Measurements from ENCODE around the gene MAGI2. TPM values are rescaled to one million over a fixed set of nuclear protein-coding genes. Genes with fewer than 3 reads are reported as not detected.

Gene MAGI2
- total RNA-seq, 1 donor from 2014 or later, result 0.38 TPM

DNA sequence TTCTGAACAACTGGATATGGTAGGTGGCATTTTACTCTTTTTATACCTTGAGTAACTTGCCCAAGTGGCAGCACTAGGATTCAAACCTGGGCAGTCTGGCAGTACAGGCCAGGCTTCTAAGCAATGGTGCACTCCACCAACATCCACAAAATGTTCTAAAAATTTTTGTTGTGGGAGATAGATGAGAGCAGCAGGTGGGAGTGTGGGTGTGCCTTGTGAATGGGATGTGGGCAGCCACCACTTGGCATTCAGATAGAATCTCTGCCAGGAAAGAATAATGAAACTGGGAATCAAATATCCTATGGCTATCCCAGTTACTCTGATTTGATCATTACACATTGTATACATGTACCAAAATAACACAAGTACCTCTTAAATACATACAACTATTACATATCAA is 810.7 kb downstream of the MAGI2 start:
- POLR2A ChIA-PET, result no interaction called here
- no peaks in the 10 kb centered on the region for H3K36me3 Mint-ChIP-seq (ENCODE audit: low read depth)
- no peaks in the 10 kb centered on the region for H3K4me1 Mint-ChIP-seq
- TF ChIP-seq CTCF (IDR thresholded peaks at IDR 0.05), result no peak
- no peak for ATAC-seq (ENCODE audit: low read depth)
- CTCF ChIA-PET, result no interaction called here
- intact Hi-C loops (cut with micrococcal nuclease), result no loop called here
- H3K27ac Mint-ChIP-seq, result no peak overlapping the region
- no peaks in the 10 kb centered on the region for H3K27me3 Mint-ChIP-seq
- H3K9me3 Mint-ChIP-seq, result peaks cover 2% of the 10 kb centered on the region
- no peak for DNase-seq
- H3K4me3 Mint-ChIP-seq, result no peak overlapping the region

DNA sequence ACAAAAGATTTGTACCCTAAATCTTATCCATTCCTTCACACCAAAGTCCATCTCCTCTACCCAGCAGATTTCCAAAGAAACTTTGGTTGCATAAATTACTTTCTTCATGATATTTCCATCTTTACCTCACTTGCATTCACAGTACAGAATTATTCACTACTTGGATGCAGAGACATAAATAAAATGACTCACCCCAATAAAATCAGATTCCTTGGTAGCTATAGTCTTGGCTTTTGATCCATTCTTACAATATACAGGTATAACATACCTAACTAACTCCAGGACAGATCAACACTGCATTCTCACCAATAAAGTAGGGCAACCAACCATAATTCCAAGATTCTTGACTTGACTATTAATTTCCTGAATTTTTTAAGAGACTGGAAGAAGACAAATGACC is 815.1 kb downstream of the MAGI2 start:
- POLR2A ChIA-PET, result no interaction called here
- CTCF ChIA-PET, result no interaction called here

GRCh38 chr7:78636727-78637126 is 816.7 kb downstream of the MAGI2 start:
- intact Hi-C loops (cut with micrococcal nuclease), result no loop called here
- H3K27me3 Mint-ChIP-seq, result no peaks in the 10 kb centered on the region

More for the DNA sequence above, 815.1 kb downstream of the MAGI2 start:
- H3K9me3 Mint-ChIP-seq, result no peaks in the 10 kb centered on the region
- no peaks in the 10 kb centered on the region for H3K27me3 Mint-ChIP-seq
- no peak for TF ChIP-seq CTCF (IDR thresholded peaks at IDR 0.05)
- intact Hi-C loops (cut with micrococcal nuclease), result no loop called here
- H3K27ac Mint-ChIP-seq, result no peak overlapping the region
- ATAC-seq (ENCODE audit: low read depth) (no peak), DNase-seq (no peak)
- H3K4me1 Mint-ChIP-seq, result no peaks in the 10 kb centered on the region
- H3K4me3 Mint-ChIP-seq, result no peak overlapping the region
- no peaks in the 10 kb centered on the region for H3K36me3 Mint-ChIP-seq (ENCODE audit: low read depth)

DNA sequence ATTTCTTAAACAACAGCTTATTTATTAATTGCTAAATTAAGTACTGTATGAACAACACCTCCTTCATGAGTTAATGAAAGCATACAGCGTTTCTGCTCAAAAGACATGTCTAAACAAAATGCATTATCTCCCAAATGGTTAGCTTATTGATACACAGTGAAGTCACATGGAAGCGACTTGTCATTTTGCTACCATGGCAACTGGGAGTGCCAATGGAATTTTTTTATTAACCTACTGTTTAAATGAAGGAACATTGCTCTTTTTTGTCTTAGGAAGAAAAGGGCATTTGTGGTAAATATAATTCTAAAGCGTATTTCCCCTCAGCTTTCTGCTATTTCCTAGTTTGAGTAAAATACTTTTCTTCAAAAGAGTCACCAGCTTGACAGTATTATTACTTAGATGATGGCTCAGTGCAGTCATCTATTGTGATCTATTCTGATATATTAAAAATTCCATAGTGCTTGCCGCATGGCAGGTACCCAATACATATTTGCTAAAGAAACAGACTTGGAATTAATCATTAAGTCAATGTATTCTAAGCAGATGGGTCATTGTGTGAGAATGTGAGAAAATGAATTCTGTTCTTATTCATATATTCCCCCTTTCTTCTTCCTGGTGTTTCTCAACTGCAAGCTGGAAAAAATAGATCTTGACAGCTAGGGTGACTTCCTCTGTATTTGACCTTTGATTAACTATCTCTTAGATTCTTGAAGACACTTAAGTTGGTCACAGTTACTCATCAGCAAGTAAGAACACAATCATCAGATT is 818.3 kb downstream of the MAGI2 start:
- POLR2A ChIA-PET, result no interaction called here
- no peak for TF ChIP-seq CTCF (IDR thresholded peaks at IDR 0.05)
- DNase-seq (no peak), ATAC-seq (ENCODE audit: low read depth) (no peak)
- no peaks in the 10 kb centered on the region for H3K27me3 Mint-ChIP-seq
- H3K9me3 Mint-ChIP-seq, result no peaks in the 10 kb centered on the region
- no peaks in the 10 kb centered on the region for H3K36me3 Mint-ChIP-seq (ENCODE audit: low read depth)
- intact Hi-C loops (cut with micrococcal nuclease), result no loop called here
- no peak overlapping the region for H3K27ac Mint-ChIP-seq
- CTCF ChIA-PET, result no interaction called here
- H3K4me3 Mint-ChIP-seq, result no peak overlapping the region
- no peaks in the 10 kb centered on the region for H3K4me1 Mint-ChIP-seq

More at GRCh38 chr7:78636727-78637126, 816.7 kb downstream of the MAGI2 start:
- Mint-ChIP-seq H3K9me3 (no peaks in the 10 kb centered on the region), H3K36me3 (ENCODE audit: low read depth) (no peaks in the 10 kb centered on the region), H3K4me1 (no peaks in the 10 kb centered on the region), H3K27ac (no peak overlapping the region), H3K4me3 (no peak overlapping the region)
- DNase-seq (no peak), ATAC-seq (ENCODE audit: low read depth) (no peak)
- ChIA-PET POLR2A (no interaction called here), CTCF (no interaction called here)
- no peak for TF ChIP-seq CTCF (IDR thresholded peaks at IDR 0.05)

DNA sequence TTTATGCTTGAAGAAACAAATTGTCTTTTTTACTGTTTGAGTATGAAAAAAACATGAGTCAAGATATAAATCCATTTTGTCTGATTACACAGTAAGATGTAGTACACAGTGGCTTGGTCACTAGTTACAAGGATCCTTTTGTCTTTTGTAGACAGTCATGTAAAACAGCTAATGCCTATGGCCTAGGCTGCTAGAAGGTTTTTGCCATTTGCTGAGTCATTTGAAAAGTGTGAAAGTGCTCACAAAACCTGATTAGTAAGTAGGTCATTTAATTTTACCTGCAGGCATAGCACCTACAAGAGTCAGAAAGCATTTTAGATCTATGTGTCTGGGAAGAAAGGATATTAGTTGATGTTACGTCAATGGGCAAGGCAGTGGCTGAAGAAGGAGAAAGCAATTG is 819.4 kb downstream of the MAGI2 start:
- Mint-ChIP-seq H3K27me3 (no peaks in the 10 kb centered on the region), H3K9me3 (no peaks in the 10 kb centered on the region), H3K4me3 (no peak overlapping the region), H3K36me3 (ENCODE audit: low read depth) (no peaks in the 10 kb centered on the region), H3K4me1 (no peaks in the 10 kb centered on the region), H3K27ac (no peak overlapping the region)
- ChIA-PET CTCF (no interaction called here), POLR2A (no interaction called here)
- DNase-seq, result no peak
- intact Hi-C loops (cut with micrococcal nuclease), result no loop called here
- ATAC-seq (ENCODE audit: low read depth), result no peak
- no peak for TF ChIP-seq CTCF (IDR thresholded peaks at IDR 0.05)

All from activated B cell treated with CpG ODN at 0.5 μM for 24 hours (primary cell).